Fibroblast of lung (primary cell): ENCODE data around the gene RBAK.

ENCODE experiments used
- CTCF ChIP-seq, 2 donors: IDR thresholded peaks in 1 of 2; conservative IDR thresholded peaks in 1 of 2; 1 replicate in 1 of 2; 2 replicates in 1 of 2; pipeline ENCODE4 v1.5.1; 2011 to 2012; ENCODE audit warnings: low read length in 2 of 2, control low read depth in 1 of 2, inconsistent platforms in 1 of 2, low read depth in 1 of 2, mild to moderate bottlenecking in 1 of 2
- EZH2 ChIP-seq: IDR thresholded peaks from 2 replicates; pipeline ENCODE4 v1.5.1; 2012; ENCODE audit warnings: low read length, control low read depth, mild to moderate bottlenecking; ENCODE audit errors: missing control alignments

GRCh38 chr7:5043661-5044060, 2.0 kb upstream of the RBAK start:
- TF ChIP-seq CTCF (conservative IDR thresholded peaks at IDR 0.05 in 1 of 2, IDR thresholded peaks at IDR 0.05 in 1 of 2; ENCODE audit: low read depth in 1 of 2, low read length in 2 of 2), result no peak
- no peak for TF ChIP-seq EZH2
